ENCODE data around the gene CREB3L2. TPM values are rescaled to one million over a fixed set of nuclear protein-coding genes. Genes with fewer than 3 reads are reported as not detected.
A peak's percentile ranks its signal among the peaks of the same experiment; 100 is the strongest.
"Not testable (repeated sequence)": the region's sequence is repeated elsewhere in the genome, so short reads cannot be mapped to it uniquely, and the experiment has no call there.

Gene CREB3L2
- total RNA-seq, 4 donors from 2014 or later: 10.9 to 24.5 (median 14.1) TPM

DNA sequence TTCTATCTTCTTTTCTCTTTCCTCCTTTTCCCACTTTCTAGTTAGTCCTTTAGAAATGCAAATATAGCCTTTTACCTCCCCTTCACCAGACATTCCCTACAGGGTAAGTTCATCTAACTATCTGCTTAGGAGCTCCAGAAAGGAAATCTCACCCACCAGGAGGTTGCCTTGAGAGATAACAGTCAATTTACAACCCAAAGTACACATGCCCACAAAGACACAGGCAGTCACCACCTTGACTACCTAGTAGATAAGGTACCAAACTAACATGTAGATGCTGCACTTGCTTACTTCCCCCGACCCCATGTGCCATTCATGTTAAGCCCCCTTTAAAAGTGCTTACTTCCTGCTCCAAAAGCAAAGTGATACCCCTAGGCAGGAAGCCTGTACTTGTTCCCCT lies 12.8 kb upstream of the CREB3L2 start:
- Histone ChIP-seq H3K27ac (no peak overlapping the region), H3K9me3 (no peaks in the 10 kb centered on the region), H3K36me3 (no peaks in the 10 kb centered on the region), H3K4me1 (no peaks in the 10 kb centered on the region), H3K27me3 (peaks cover 6% of the 10 kb centered on the region), H3K4me3 (no peak overlapping the region)
- DNase-seq (ENCODE audit: low spot score in 2 of 2): no peak
- TF ChIP-seq EP300 (IDR thresholded peaks at IDR 0.05): no peak
- no peak for TF ChIP-seq POLR2AphosphoS5 (IDR thresholded peaks at IDR 0.05)
- TF ChIP-seq CTCF (IDR thresholded peaks at IDR 0.05): no peak
- no peak for TF ChIP-seq POLR2A (IDR thresholded peaks at IDR 0.05)
- WGBS: 94% methylated on average over 1 of the region's 1 CpG

- H3K27ac ChIP-seq; H3K36me3 ChIP-seq; DNase-seq (ENCODE audit: low spot score in 2 of 2); H3K4me3 ChIP-seq; H3K9me3 ChIP-seq; H3K4me1 ChIP-seq; H3K27me3 ChIP-seq: not testable (repeated sequence)
- WGBS: 85% methylated on average over 4 of the region's 4 CpGs
Observed at GRCh38 chr7:138014201-138014600, 12.3 kb upstream of the CREB3L2 start.

DNA sequence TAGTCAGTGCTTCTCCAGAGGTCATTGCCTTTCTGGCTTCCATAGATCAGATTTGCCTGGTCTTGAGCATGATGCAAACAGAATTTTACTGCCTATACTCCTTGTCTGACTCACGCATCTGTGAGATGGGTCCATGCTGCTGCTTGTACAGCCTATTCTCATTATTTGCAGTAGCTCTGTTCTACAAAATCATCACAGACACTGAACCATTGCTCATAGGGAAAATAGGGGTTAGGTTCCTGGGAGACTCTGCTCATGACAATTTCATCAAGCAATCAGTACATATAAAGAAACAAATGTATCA lies 7.4 kb upstream of the CREB3L2 start:
- H3K4me3 ChIP-seq: no peak overlapping the region
- H3K36me3 ChIP-seq: no peaks in the 10 kb centered on the region
- H3K27me3 ChIP-seq: peaks cover 6% of the 10 kb centered on the region
- no peak for TF ChIP-seq EP300 (IDR thresholded peaks at IDR 0.05)
- TF ChIP-seq POLR2A (IDR thresholded peaks at IDR 0.05): no peak
- no peak overlapping the region for H3K27ac ChIP-seq
- 90% methylated on average over 1 of the region's 1 CpG for WGBS
- no peaks in the 10 kb centered on the region for H3K4me1 ChIP-seq
- H3K9me3 ChIP-seq: no peaks in the 10 kb centered on the region
- DNase-seq (ENCODE audit: low spot score in 2 of 2): no peak

- Histone ChIP-seq H3K4me1 (no peaks in the 10 kb centered on the region), H3K27ac (no peak overlapping the region), H3K36me3 (no peaks in the 10 kb centered on the region), H3K27me3 (peaks cover 6% of the 10 kb centered on the region), H3K9me3 (no peaks in the 10 kb centered on the region), H3K4me3 (no peak overlapping the region)
- TF ChIP-seq POLR2A (IDR thresholded peaks at IDR 0.05): no peak
- peak; percentile 84 to 89 for TF ChIP-seq CTCF (IDR thresholded peaks at IDR 0.05)
- TF ChIP-seq EP300 (IDR thresholded peaks at IDR 0.05): no peak
- no peak for TF ChIP-seq POLR2AphosphoS5 (IDR thresholded peaks at IDR 0.05)
- no peak for DNase-seq (ENCODE audit: low spot score in 2 of 2)
- 44% methylated on average over 17 of the region's 17 CpGs for WGBS
Observed at GRCh38 chr7:138008588-138009349, 6.9 kb upstream of the CREB3L2 start.

GRCh38 chr7:138008019-138008587 lies 6.2 kb upstream of the CREB3L2 start:
- no peaks in the 10 kb centered on the region for H3K4me1 ChIP-seq
- peaks cover 6% of the 10 kb centered on the region for H3K27me3 ChIP-seq
- no peak for DNase-seq (ENCODE audit: low spot score in 2 of 2)
- H3K36me3 ChIP-seq: no peaks in the 10 kb centered on the region
- 87% methylated on average over 7 of the region's 7 CpGs for WGBS
- no peak overlapping the region for H3K27ac ChIP-seq
- H3K4me3 ChIP-seq: no peak overlapping the region
- TF ChIP-seq POLR2A (IDR thresholded peaks at IDR 0.05): no peak
- TF ChIP-seq CTCF (IDR thresholded peaks at IDR 0.05): no peak
- TF ChIP-seq EP300 (IDR thresholded peaks at IDR 0.05): no peak
- TF ChIP-seq POLR2AphosphoS5 (IDR thresholded peaks at IDR 0.05): no peak
- H3K9me3 ChIP-seq: no peaks in the 10 kb centered on the region

DNA sequence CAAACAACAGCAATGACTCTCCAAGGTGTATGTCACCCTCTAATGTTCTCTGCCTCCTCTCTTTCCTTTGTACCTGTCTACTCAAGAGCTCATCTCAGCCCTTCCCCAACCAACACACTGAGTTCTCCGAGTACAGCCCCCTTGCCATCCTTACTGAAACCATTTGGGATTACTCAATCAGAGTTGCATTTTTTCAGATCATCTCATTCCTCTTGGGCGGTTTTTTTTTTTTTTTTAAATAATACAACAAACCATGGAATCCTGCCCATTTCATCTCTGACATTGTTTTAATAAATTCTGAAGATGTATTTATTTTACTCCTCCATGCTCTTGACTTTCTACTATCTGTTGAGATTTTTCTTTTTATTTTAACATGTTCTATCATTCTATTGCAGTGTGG lies 4.2 kb upstream of the CREB3L2 start:
- WGBS: 54% methylated on average over 2 of the region's 2 CpGs
- DNase-seq (ENCODE audit: low spot score in 2 of 2): no peak
- no peak overlapping the region for H3K27ac ChIP-seq
- no peaks in the 10 kb centered on the region for H3K27me3 ChIP-seq
- no peaks in the 10 kb centered on the region for H3K36me3 ChIP-seq
- H3K4me3 ChIP-seq: no peak overlapping the region
- no peaks in the 10 kb centered on the region for H3K4me1 ChIP-seq
- no peaks in the 10 kb centered on the region for H3K9me3 ChIP-seq
- TF ChIP-seq POLR2AphosphoS5 (IDR thresholded peaks at IDR 0.05): no peak
- TF ChIP-seq CTCF (IDR thresholded peaks at IDR 0.05): no peak
- TF ChIP-seq POLR2A (IDR thresholded peaks at IDR 0.05): no peak
- no peak for TF ChIP-seq EP300 (IDR thresholded peaks at IDR 0.05)

Data from suprapubic skin (tissue), 4 donors.